ENCODE measurements around the gene NMNAT3. TPM values are rescaled to one million over a fixed set of nuclear protein-coding genes. Genes with fewer than 3 reads are reported as not detected.

Gene NMNAT3
- total RNA-seq, 1 donor from 2014 or later, result 1.2 TPM

Other genes starting within 250 kb of the NMNAT3 start
- gene RBP2, start 201.5 kb downstream of the NMNAT3 start, total RNA-seq, result not detected in 2 replicates
- gene RBP1, start 138.2 kb downstream of the NMNAT3 start, total RNA-seq, result not detected in 2 replicates